Ishikawa (cell line): ENCODE measurements around the gene ADAMTS15.

Experiments used
- CEBPB ChIP-seq: IDR thresholded peaks from 2 replicates; pipeline ENCODE4 v1.6.1; 2012
- CREB1 ChIP-seq: IDR thresholded peaks from 2 replicates; pipeline ENCODE4 v1.6.1; 2012; ENCODE audit warnings: low read depth
- EGR1 ChIP-seq: IDR thresholded peaks from 2 replicates; pipeline ENCODE4 v1.6.1; 2012
- EP300 ChIP-seq: IDR thresholded peaks from 2 replicates; pipeline ENCODE4 v1.6.1; 2012; ENCODE audit warnings: borderline replicate concordance
- FOXM1 ChIP-seq: IDR thresholded peaks from 2 replicates; pipeline ENCODE4 v1.6.1; 2012; ENCODE audit warnings: low read depth, borderline replicate concordance
- NFIC ChIP-seq: IDR thresholded peaks from 2 replicates; pipeline ENCODE4 v1.6.1; 2012
- RAD21 ChIP-seq: IDR thresholded peaks from 2 replicates; pipeline ENCODE4 v1.6.1; 2012; ENCODE audit warnings: low read depth
- TAF1 ChIP-seq: IDR thresholded peaks from 2 replicates; pipeline ENCODE4 v1.6.1; 2012; ENCODE audit warnings: low read depth, mild to moderate bottlenecking
- TCF12 ChIP-seq: IDR thresholded peaks from 2 replicates; pipeline ENCODE4 v1.6.1; 2012; ENCODE audit warnings: low read depth
- TEAD4 ChIP-seq: IDR thresholded peaks from 2 replicates; pipeline ENCODE4 v1.6.1; 2012
- YY1 ChIP-seq: IDR thresholded peaks from 2 replicates; pipeline ENCODE4 v1.6.1; 2012; ENCODE audit warnings: low read depth
- ZBTB7A ChIP-seq: IDR thresholded peaks from 2 replicates; pipeline ENCODE4 v1.6.1; 2012; ENCODE audit warnings: low read depth
- TF ChIP-seq, protein P1 (sequence below): IDR thresholded peaks from 2 replicates; pipeline ENCODE4 v1.6.1; 2012; ENCODE audit warnings: low read depth, mild to moderate bottlenecking
- TF ChIP-seq, protein P2 (sequence below): IDR thresholded peaks from 2 replicates; pipeline ENCODE4 v1.6.1; 2012
- TF ChIP-seq, protein P3 (sequence below): IDR thresholded peaks from 2 replicates; pipeline ENCODE4 v1.6.1; 2012

ADAMTS15 gene

DNA sequence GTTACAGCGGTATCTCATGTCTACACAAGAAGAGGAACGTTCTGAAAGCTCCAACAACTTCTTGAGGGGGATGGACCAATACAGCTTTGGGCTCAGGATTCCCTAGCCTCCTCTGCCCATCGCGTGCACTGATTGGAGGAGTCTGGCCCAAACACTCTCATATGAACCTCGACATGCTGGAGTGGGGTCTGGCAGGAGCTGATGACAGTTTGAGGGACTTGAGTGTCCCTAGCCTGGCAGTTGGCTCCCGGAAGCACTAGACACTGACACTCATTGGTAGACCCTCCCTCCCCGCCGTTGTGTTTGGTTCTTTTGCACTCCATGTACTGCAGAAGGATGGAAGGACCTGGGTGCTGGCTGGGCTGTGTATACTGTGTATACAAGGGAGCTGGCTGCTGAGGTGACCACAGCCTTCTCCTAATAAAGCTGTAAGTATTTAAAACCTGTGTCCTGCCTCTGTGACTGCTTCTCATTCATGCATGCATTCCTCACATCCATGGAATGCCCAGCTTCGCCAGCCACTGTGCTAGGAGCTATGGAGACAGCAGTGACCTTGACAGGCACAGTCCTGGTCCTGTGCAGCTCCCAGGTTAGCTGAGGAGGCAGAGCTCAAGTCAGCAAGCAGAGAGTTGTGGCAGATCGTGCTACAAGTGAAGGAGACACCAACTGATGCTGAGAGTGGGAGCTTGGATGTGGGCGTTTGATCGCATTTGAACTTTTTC is 27.9 kb downstream of the ADAMTS15 start:
- TF ChIP-seq, protein P1, sequence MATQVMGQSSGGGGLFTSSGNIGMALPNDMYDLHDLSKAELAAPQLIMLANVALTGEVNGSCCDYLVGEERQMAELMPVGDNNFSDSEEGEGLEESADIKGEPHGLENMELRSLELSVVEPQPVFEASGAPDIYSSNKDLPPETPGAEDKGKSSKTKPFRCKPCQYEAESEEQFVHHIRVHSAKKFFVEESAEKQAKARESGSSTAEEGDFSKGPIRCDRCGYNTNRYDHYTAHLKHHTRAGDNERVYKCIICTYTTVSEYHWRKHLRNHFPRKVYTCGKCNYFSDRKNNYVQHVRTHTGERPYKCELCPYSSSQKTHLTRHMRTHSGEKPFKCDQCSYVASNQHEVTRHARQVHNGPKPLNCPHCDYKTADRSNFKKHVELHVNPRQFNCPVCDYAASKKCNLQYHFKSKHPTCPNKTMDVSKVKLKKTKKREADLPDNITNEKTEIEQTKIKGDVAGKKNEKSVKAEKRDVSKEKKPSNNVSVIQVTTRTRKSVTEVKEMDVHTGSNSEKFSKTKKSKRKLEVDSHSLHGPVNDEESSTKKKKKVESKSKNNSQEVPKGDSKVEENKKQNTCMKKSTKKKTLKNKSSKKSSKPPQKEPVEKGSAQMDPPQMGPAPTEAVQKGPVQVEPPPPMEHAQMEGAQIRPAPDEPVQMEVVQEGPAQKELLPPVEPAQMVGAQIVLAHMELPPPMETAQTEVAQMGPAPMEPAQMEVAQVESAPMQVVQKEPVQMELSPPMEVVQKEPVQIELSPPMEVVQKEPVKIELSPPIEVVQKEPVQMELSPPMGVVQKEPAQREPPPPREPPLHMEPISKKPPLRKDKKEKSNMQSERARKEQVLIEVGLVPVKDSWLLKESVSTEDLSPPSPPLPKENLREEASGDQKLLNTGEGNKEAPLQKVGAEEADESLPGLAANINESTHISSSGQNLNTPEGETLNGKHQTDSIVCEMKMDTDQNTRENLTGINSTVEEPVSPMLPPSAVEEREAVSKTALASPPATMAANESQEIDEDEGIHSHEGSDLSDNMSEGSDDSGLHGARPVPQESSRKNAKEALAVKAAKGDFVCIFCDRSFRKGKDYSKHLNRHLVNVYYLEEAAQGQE = no peak
- TF ChIP-seq FOXM1 (no peak), TAF1 (no peak), EGR1 (no peak), EP300 (no peak), TCF12 (no peak), ZBTB7A (no peak), CEBPB (no peak), YY1 (no peak), TEAD4 (no peak), CREB1 (no peak), NFIC (no peak), RAD21 (no peak)
- TF ChIP-seq, protein P2, sequence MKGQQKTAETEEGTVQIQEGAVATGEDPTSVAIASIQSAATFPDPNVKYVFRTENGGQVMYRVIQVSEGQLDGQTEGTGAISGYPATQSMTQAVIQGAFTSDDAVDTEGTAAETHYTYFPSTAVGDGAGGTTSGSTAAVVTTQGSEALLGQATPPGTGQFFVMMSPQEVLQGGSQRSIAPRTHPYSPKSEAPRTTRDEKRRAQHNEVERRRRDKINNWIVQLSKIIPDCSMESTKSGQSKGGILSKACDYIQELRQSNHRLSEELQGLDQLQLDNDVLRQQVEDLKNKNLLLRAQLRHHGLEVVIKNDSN = no peak
- TF ChIP-seq, protein P3, sequence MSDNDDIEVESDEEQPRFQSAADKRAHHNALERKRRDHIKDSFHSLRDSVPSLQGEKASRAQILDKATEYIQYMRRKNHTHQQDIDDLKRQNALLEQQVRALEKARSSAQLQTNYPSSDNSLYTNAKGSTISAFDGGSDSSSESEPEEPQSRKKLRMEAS = no peak

DNA sequence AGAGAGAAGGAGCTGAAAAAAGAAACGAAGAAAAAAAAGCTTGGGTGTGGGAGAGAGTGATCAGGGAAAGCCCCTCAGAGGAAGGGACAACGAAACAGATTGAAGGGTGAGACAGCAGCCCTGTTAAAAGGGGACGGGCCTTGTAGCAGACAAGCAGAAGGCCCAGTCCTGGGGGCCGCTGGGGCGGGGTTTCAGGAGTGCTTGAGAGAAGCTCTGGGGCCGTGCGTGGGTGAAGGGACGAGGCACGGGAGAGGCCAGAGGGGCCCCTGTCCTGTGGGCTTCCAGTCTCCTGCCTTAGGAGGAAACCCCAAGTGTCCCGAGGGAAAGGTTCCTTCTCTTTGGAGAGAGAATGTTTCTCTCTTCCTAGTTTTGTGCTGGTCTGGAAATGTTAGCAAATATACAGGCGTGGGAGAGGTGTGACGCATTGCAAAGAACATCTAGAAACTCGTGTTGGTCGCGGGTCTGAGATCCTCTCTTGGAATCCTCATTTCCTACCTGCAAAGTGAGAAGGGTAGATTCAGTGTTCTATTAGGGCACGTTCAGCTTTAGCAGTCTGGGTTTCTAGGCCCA is 28.6 kb downstream of the ADAMTS15 start:
- TF ChIP-seq EGR1 (no peak), ZBTB7A (no peak), FOXM1 (no peak), RAD21 (no peak), CREB1 (no peak), TEAD4 (no peak), TCF12 (no peak), NFIC (no peak), EP300 (no peak), CEBPB (no peak), YY1 (no peak), TAF1 (no peak)
- TF ChIP-seq, protein P2 = no peak
- TF ChIP-seq, protein P3 = no peak

DNA sequence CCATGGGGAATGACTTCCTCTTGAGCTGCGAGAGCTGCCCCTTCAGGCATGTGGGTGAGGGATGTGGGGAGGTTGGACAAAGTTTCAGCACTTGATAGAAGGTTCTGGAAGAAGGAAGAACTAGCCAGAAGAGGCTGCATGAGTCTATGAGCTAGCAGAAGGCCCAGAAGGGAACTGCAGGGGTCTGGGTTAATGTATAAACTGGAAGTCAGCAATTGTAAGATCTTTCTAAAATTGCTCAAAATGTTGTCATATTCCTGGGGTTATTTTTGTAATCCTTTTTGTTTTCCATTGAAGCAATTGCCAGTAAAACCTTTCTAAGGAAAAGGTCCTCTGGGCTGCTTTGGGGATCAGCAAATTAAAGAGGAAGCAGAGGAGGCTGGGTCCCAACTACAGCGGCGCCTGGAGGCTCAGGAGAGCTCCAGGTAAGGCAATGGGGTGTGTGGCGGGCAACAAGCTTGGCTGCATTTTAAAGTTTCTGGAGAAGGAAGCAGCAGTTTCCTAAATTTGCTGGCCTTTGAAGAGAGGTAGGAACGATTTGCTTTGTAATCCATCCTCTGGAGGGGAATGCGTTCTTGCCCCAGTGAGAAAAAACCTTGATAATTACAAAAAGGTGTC is 29.2 kb downstream of the ADAMTS15 start:
- no peak for TF ChIP-seq RAD21

DNA sequence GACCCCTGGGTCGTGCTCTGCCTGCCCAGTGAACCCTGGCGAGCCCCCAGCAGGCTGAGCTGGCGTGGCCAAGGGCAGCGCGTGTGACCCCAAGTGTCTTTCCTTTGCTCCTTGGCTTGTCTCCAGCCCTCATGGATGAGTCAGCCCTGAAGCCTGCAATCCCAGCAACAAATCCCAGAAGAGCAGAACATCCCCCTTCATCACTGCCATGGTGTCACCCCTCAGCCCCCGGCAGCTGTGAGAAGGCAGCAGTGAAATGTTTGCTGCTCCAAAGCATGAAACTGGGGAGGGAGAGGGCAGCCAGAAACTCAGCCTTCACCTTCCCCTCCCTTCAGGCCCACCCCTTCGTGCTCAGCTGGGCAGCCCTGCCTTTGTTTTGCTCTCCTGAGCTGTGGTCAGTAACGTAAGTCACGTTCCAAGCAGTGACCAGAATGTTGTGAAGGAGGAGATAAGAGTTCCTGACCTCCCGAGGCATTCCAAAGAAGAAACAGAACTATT is 29.8 kb downstream of the ADAMTS15 start:
- TF ChIP-seq TCF12 = peak; percentile 46
- no peak for TF ChIP-seq CREB1
- TF ChIP-seq FOXM1 = no peak
- TF ChIP-seq, protein P2 = no peak
- TF ChIP-seq, protein P3 = peak; percentile 53
- no peak for TF ChIP-seq YY1
- TF ChIP-seq EGR1 = no peak
- TF ChIP-seq RAD21 = no peak
- TF ChIP-seq TAF1 = no peak
- peak; percentile 51; the same call in 1 of the 2 replicates for TF ChIP-seq EP300
- no peak for TF ChIP-seq ZBTB7A
- TF ChIP-seq NFIC = peak; percentile 84
- no peak for TF ChIP-seq CEBPB
- TF ChIP-seq, protein P1 = no peak
- no peak for TF ChIP-seq TEAD4

DNA sequence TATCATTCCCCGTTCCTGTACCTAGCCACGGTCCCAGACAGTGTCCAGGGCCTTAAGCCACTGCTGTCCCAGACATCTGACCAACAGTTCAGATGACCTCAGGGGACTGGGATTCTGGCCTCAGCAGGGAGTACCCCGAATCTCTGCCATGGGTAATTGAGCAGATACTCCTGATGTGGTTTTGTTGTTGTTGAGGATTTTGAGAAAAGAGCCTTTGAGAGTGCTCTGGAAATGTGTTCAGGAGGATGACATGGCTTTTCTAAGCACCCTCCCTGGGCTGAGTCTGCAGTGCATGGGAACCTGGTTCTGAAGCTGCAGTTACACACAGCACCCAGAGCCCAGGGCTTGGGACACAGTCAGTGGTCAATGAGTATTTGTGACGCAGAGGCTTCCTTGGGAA is 30.4 kb downstream of the ADAMTS15 start:
- TF ChIP-seq TCF12 = 0 out of 2 replicates have a peak, but pooled peaks have one; percentile 25
- no peak for TF ChIP-seq NFIC
- 0 out of 2 replicates have a peak, but pooled peaks have one; percentile 18 for TF ChIP-seq EP300
